Rectal smooth muscle tissue (tissue), 1 donor: ENCODE measurements around the gene WAC.

ENCODE experiments used
- H3K27ac ChIP-seq: one replicate; pipeline ENCODE4 v1.7.0; 2013; ENCODE audit warnings: low read depth, low read length, inconsistent platforms
- H3K27me3 ChIP-seq: one replicate; pipeline ENCODE4 v1.7.0; 2013; ENCODE audit warnings: low read length; ENCODE audit not compliant: control insufficient read depth, insufficient read depth
- H3K36me3 ChIP-seq: one replicate; pipeline ENCODE4 v1.7.0; 2013; ENCODE audit warnings: low read length; ENCODE audit not compliant: control insufficient read depth, insufficient read depth
- H3K4me1 ChIP-seq: one replicate; pipeline ENCODE4 v1.7.0; 2013; ENCODE audit warnings: low read length; ENCODE audit not compliant: control insufficient read depth, insufficient read depth
- H3K4me3 ChIP-seq: one replicate; pipeline ENCODE4 v1.7.0; 2013; ENCODE audit warnings: low read length
- H3K9ac ChIP-seq: one replicate; pipeline ENCODE4 v1.7.0; 2013; ENCODE audit warnings: low read length

Gene WAC

DNA sequence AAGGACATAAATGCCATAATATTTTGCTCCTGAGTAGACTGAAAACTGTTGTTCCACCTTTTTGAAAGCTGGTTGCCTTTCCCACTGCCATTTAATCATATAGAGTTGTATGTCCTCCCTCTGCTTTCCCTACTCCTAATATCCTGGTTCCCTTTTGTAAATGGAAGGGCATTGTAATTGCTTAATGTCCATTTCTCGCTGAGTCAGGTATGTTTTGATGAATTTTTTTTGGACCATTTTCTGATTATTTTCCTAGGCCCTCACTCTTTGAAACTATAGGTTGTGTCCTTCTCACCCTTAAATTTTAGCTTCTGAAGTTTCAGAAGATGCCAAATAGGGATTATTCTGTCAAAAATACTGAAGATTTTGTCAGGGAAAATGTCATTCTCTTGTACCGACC lies 45.5 kb downstream of the WAC start:
- Histone ChIP-seq H3K27me3 (no peaks in the 10 kb centered on the region), H3K4me3 (no peak overlapping the region), H3K36me3 (no peaks in the 10 kb centered on the region), H3K27ac (no peak overlapping the region), H3K9ac (no peak overlapping the region), H3K4me1 (peaks cover 6% of the 10 kb centered on the region)

- H3K4me3 ChIP-seq: no peak overlapping the region
- no peak overlapping the region for H3K27ac ChIP-seq
- H3K36me3 ChIP-seq: no peaks in the 10 kb centered on the region
- no peaks in the 10 kb centered on the region for H3K27me3 ChIP-seq
- no peak overlapping the region for H3K9ac ChIP-seq
- peaks cover 5% of the 10 kb centered on the region for H3K4me1 ChIP-seq
Observed at GRCh38 chr10:28580825-28581224, 47.9 kb downstream of the WAC start.

DNA sequence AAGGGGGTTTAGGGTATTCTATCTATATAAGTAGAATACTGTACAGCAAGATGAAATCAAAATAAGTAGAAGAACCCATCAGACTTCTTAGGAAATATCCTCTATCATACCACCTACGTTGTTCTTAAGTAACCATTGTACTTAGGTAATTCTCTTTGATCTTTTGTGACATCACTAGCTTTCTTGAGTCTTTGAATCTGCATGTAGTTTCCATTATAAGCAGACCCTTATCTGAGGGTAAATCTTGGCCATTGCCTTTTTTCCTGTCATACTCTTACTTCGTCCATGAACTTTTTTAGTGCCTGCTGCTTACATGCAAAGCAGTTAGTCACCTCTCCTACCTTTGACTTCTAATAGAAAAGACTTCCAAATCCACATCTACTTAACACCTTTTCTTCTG lies 49.0 kb downstream of the WAC start:
- H3K4me1 ChIP-seq: peaks cover 5% of the 10 kb centered on the region

DNA sequence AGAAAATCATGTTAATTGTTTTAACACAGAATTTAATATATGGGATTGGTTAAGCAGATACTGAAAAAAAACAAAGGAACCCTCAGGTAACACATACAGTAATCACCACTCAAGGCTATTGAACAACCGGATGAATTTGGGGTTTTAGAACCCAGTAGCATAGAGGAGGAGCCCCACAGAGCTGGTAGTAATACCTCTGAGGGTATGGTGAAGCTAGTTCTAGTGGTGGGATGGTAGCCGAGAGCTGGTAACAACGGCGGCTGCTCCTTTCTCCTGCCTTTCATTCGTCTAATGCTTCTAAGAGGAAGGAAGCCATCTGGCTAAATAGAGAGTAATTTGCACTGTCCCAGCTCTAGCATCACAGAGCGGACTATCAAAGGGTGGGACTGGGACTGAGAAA lies 52.2 kb downstream of the WAC start:
- Histone ChIP-seq H3K4me3 (no peak overlapping the region), H3K4me1 (peaks cover 17% of the 10 kb centered on the region), H3K9ac (no peak overlapping the region), H3K27me3 (no peaks in the 10 kb centered on the region), H3K36me3 (no peaks in the 10 kb centered on the region), H3K27ac (no peak overlapping the region)

More for the DNA sequence above, 49.0 kb downstream of the WAC start:
- Histone ChIP-seq H3K4me3 (no peak overlapping the region), H3K9ac (no peak overlapping the region), H3K36me3 (no peaks in the 10 kb centered on the region), H3K27me3 (no peaks in the 10 kb centered on the region), H3K27ac (no peak overlapping the region)

- H3K36me3 ChIP-seq: peaks cover 5% of the 10 kb centered on the region
- peaks cover 17% of the 10 kb centered on the region for H3K4me1 ChIP-seq
Observed at GRCh38 chr10:28586176-28586575, 53.3 kb downstream of the WAC start.

DNA sequence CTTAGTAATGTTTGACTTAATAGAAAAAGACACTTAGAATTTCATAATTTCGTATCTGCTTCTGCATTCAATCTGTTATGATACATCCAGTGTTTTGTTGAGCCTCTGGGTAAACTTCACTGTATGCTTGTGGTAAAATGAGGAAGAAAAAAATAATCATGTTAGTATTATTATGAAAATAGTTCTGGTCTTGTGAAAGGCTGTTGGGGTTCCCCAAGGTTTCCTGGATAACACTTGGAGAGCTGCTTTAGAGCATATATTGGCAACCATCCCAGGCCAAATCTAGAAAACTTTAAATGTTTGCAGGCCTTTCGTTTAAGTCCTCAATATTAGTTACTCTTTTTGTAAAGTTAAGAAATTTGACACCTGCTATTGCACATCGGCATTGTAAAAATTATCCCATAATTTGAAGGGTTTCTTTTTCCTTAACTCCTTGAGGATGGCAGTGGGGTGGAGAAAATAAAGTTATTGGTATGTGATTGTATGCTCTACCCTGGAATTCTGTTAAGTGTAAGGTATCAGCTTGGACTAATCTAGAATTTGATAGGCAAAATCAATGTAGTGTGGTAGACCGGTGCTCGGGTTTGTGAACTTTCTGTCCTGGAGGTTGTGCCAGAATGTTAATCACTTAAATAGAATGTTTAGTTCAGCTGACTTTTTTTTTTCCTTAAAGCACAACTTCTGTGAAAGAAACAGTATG lies 54.5 kb downstream of the WAC start:
- Histone ChIP-seq H3K4me1 (peaks cover 17% of the 10 kb centered on the region), H3K27ac (peak overlapping the region; percentile 43), H3K9ac (no peak overlapping the region), H3K27me3 (no peaks in the 10 kb centered on the region), H3K4me3 (no peak overlapping the region), H3K36me3 (peaks cover 12% of the 10 kb centered on the region)

More at GRCh38 chr10:28586176-28586575, 53.3 kb downstream of the WAC start:
- H3K4me3 ChIP-seq: no peak overlapping the region
- H3K27ac ChIP-seq: no peak overlapping the region
- no peak overlapping the region for H3K9ac ChIP-seq
- H3K27me3 ChIP-seq: no peaks in the 10 kb centered on the region

- no peaks in the 10 kb centered on the region for H3K27me3 ChIP-seq
- H3K4me3 ChIP-seq: no peak overlapping the region
- peaks cover 17% of the 10 kb centered on the region for H3K4me1 ChIP-seq
- H3K27ac ChIP-seq: peak overlapping the region; percentile 55
- H3K9ac ChIP-seq: no peak overlapping the region
- H3K36me3 ChIP-seq: peaks cover 15% of the 10 kb centered on the region
Observed at GRCh38 chr10:28587970-28588290, 55.0 kb downstream of the WAC start.

DNA sequence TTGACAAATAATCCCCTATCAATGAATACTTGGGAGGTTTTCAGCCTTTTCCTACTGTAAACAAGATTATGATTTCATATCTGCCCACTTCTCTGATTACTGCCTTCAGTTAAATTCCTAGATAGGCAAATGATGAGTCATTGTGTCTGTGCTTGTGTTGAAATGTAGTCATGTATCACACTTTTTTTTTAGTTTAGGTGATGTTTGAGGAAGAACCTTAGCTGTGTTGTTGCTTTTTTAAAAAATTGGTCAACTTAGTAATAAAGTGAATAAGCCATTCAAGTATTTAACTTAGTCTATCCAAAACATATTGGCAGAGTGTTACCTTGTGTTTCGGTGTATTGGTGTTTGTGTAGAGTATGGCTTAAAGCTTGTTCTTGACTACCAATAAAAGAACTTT lies 60.0 kb downstream of the WAC start:
- Histone ChIP-seq H3K36me3 (peaks cover 18% of the 10 kb centered on the region), H3K27me3 (no peaks in the 10 kb centered on the region), H3K27ac (no peak overlapping the region), H3K4me3 (no peak overlapping the region), H3K9ac (no peak overlapping the region), H3K4me1 (peaks cover 10% of the 10 kb centered on the region)

GRCh38 chr10:28593811-28594210 lies 60.9 kb downstream of the WAC start:
- Histone ChIP-seq H3K36me3 (peaks cover 18% of the 10 kb centered on the region), H3K4me3 (no peak overlapping the region), H3K4me1 (peaks cover 4% of the 10 kb centered on the region), H3K27me3 (no peaks in the 10 kb centered on the region), H3K27ac (no peak overlapping the region), H3K9ac (no peak overlapping the region)

- Histone ChIP-seq H3K27me3 (no peaks in the 10 kb centered on the region), H3K9ac (no peak overlapping the region), H3K4me3 (no peak overlapping the region), H3K27ac (no peak overlapping the region), H3K4me1 (peaks cover 4% of the 10 kb centered on the region), H3K36me3 (peaks cover 18% of the 10 kb centered on the region)
Observed at GRCh38 chr10:28594406-28594805, 61.5 kb downstream of the WAC start.

- Histone ChIP-seq H3K36me3 (peaks cover 16% of the 10 kb centered on the region), H3K4me1 (peaks cover 4% of the 10 kb centered on the region), H3K9ac (no peak overlapping the region), H3K4me3 (no peak overlapping the region), H3K27ac (no peak overlapping the region), H3K27me3 (no peaks in the 10 kb centered on the region)
Observed at GRCh38 chr10:28595613-28596012, 62.7 kb downstream of the WAC start.

DNA sequence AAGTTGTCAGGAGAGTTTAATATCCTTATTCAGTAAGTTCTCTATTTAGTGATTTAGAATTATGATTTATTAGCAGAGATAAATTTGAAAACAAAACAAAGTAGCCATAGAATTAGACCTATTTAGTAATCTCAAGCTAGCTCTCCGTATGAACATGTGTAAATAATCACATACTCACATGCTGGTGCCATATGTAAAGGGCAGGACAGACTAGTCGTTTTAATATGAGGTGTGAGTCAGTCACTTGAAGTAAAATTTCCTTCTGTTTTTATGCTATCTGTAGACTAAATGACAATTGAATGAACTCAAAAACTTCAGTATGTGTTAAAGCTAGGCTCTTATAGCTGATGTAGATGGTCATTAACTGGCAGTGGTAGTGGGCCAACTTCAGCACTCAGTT lies 67.1 kb downstream of the WAC start:
- Histone ChIP-seq H3K36me3 (peaks cover 7% of the 10 kb centered on the region), H3K27ac (no peak overlapping the region), H3K27me3 (no peaks in the 10 kb centered on the region), H3K4me3 (no peak overlapping the region), H3K4me1 (peaks cover 4% of the 10 kb centered on the region), H3K9ac (no peak overlapping the region)

GRCh38 chr10:28601012-28601411 lies 68.1 kb downstream of the WAC start:
- no peaks in the 10 kb centered on the region for H3K27me3 ChIP-seq
- peaks cover 3% of the 10 kb centered on the region for H3K36me3 ChIP-seq
- H3K9ac ChIP-seq: no peak overlapping the region
- no peak overlapping the region for H3K27ac ChIP-seq
- peaks cover 2% of the 10 kb centered on the region for H3K4me1 ChIP-seq
- no peak overlapping the region for H3K4me3 ChIP-seq
